Measurements from ENCODE around the gene EEIG1.

The EEIG1 gene

DNA sequence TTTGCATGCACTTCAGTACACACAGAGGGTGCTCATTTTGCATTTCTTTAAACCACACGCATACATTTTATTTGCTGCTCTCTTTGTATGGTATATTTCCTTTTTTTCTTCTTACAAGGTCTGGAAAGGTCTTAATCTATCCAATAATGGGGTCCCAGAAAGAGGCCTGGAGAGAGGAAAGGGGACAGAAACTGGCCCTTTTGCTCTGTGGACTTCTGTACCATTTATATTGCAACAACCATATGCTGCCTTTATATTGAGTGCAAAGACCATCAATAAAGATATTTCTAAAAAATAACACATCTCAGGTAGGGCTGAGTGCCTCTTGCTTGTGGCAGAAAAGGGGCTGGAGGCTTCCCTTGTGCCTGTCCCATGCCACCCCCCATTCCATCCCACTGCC lies 27.6 kb downstream of the EEIG1 start:
- DNase-seq (ENCODE audit: low spot score), result no peak
- Histone ChIP-seq H3K4me3 (no peak overlapping the region), H3K27ac (no peak overlapping the region)
- TF ChIP-seq, protein P1, sequence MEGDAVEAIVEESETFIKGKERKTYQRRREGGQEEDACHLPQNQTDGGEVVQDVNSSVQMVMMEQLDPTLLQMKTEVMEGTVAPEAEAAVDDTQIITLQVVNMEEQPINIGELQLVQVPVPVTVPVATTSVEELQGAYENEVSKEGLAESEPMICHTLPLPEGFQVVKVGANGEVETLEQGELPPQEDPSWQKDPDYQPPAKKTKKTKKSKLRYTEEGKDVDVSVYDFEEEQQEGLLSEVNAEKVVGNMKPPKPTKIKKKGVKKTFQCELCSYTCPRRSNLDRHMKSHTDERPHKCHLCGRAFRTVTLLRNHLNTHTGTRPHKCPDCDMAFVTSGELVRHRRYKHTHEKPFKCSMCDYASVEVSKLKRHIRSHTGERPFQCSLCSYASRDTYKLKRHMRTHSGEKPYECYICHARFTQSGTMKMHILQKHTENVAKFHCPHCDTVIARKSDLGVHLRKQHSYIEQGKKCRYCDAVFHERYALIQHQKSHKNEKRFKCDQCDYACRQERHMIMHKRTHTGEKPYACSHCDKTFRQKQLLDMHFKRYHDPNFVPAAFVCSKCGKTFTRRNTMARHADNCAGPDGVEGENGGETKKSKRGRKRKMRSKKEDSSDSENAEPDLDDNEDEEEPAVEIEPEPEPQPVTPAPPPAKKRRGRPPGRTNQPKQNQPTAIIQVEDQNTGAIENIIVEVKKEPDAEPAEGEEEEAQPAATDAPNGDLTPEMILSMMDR (IDR thresholded peaks at IDR 0.05), result no peak

DNA sequence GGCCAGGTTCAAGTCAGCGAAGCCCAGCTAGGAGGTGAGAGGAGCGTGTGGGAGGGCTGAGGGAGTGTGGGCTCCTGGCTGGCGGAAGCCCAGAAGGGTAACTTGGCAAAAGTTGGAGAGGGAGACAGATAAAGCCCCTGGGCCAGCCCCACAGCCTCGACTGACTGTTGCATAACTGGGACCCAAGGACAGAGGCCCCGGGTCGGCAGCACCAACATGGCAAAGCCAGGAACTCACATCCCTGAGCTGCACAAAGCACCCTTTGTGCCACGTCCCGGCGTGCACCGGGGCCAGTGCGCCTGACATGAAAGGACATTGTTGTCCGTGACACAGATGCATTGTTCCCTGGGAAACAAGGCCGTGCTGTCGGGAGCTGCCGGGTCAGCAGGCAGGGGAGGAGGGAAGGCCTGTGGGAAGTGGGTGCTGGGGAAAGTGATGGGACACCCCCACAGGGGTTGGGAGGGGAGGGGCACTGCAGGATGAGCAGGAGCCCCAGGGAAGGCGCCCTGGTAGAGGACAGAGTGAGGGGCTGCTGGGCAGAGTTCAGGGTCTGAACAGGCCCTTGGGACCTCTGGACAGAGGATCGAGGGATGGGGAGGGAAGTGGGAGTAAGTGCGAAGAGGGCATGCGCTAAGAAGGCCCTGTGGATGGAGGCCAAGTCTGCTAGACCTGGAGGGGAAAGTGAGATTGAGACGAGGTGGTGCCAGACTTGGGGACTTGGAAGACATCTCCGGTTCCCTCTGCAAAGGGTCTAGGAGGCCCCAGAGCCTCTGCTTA lies 30.1 kb downstream of the EEIG1 start:
- no peak overlapping the region for H3K4me3 ChIP-seq
- TF ChIP-seq, protein P1 (IDR thresholded peaks at IDR 0.05), result no peak
- DNase-seq (ENCODE audit: low spot score), result no peak
- peak overlapping the region in 1 of 2 donors; percentile 60 for H3K27ac ChIP-seq

DNA sequence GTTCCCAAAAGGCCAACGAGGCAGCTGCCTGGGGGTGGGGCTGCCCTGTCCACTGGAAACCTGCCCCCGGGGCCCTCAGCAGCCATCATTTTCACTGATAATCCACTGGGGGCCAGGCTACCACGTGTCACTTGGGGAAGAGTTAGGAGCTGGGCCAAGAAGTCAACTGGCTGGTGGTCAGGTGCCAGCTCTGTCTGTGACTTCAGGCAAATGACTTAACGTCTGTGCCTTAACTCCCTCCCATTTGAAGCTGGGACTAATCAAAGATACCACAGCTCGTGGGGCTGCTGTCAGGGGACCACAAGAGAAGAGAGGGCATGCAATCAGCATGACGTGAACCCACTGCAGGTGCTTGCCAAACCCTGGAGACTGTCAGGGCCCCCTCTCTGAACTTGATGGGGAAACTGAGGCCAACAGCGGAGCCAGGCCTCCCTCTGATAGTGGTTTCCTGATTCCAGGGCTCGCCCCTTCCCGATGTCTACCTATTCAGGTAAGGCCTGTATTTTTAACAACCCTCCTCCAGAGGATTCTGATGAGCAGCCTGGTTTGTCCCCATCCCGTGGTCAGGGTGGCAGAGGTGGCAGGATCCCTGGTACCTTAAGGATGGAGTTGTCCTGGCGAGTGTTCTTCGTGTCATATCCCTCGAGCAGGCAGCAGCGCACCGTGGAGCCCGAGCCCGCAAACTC lies 30.8 kb downstream of the EEIG1 start:
- Histone ChIP-seq H3K27ac (peak overlapping the region in 1 of 2 donors; percentile 46), H3K4me3 (no peak overlapping the region)
- TF ChIP-seq, protein P1 (IDR thresholded peaks at IDR 0.05), result no peak
- no peak for DNase-seq (ENCODE audit: low spot score)

DNA sequence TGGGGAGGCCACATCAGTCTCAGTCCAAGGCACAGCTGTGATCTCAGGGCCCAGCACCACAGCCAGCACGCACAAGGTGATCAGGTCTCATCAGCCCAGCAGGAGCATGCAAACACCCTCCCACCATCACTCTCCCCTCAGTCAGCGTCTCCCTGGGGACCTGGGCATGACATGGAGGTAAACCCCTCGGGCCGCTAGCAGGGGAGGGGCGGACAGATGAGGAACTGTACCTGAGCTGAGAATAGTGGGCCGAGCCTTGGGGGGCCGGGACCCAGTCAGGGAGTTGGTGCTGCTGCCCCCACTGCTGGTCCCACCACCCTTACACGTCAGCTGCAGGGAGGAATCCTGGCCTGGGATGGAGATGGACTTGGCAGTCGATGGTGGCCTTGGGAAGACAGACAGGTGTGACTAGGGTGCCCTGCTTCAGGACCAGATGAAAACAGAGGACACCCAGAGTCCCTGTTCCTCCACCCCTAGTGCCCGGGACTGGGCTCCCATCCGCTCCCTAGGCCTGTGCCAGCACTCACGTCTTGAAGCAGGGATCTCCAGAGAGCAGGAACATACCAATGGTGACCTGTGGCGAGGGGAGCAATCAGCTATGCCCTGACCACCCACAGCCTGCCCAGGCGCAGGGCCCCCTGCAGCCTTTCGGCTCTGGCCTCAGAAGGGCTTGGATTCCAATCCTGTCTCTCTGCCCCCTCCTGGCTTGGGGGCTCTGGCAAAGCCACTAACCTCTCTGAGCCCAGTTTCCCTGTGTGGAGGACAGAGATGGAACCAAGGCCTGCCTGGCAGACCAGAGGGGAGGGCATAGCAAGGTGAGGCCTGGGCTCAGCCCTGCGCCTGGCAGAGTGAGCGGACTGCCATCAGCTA lies 32.7 kb downstream of the EEIG1 start:
- H3K27ac ChIP-seq, result no peak overlapping the region
- TF ChIP-seq, protein P1 (IDR thresholded peaks at IDR 0.05), result no peak
- no peak for DNase-seq (ENCODE audit: low spot score)
- H3K4me3 ChIP-seq, result no peak overlapping the region

DNA sequence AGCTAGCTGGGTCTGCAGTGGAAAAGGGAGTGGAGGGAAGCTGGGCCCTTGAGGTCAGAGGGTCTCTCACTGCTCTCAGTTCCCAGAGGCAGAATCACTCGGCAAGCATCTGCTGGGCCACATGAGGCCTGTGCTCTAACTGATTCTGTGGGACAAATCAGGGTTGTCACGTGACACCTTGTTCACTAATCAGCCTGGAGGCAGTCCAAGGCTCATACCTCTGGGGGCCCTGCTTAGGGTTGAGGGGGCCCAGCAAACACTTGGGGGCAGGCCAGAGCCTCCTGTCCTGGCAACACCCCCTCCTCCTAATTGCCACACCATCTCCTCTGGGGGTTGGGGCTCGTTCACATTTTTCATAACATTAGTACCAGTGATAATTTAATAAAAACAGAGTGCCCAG lies 34.1 kb downstream of the EEIG1 start:
- DNase-seq (ENCODE audit: low spot score), result no peak

DNA sequence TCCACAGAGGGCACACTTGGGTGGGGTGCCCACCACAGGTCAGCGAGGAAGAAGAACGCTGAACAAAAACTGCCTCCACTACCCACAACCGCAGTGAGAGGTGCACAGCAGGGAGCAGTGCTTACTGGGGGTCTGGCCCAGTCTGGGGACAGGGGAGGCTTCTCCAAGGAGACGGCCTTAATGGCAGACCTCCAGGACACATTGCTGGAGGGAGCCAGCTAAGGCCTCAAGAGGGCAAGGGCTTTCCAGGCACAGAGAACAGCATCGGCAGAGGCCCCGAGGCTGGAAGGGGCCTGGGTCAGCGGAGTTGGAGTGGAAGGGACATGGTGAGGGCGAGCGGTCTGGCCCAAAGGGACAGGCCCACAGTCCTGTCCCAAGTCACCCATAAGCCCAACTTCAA lies 34.8 kb downstream of the EEIG1 start:
- H3K4me3 ChIP-seq, result no peak overlapping the region
- DNase-seq (ENCODE audit: low spot score), result no peak
- peak overlapping the region in 1 of 2 donors; percentile 32 for H3K27ac ChIP-seq
- TF ChIP-seq, protein P1 (IDR thresholded peaks at IDR 0.05), result no peak

More for the DNA sequence above, 34.1 kb downstream of the EEIG1 start:
- Histone ChIP-seq H3K27ac (peak overlapping the region in 1 of 2 donors; percentile 32), H3K4me3 (no peak overlapping the region)
- TF ChIP-seq, protein P1 (IDR thresholded peaks at IDR 0.05), result no peak

Data from coronary artery (tissue), 2 donors.